Measurements from ENCODE around the gene SEC24B.
"Not testable (repeated sequence)": the region's sequence is repeated elsewhere in the genome, so short reads cannot be mapped to it uniquely, and the experiment has no call there.

SEC24B gene

DNA sequence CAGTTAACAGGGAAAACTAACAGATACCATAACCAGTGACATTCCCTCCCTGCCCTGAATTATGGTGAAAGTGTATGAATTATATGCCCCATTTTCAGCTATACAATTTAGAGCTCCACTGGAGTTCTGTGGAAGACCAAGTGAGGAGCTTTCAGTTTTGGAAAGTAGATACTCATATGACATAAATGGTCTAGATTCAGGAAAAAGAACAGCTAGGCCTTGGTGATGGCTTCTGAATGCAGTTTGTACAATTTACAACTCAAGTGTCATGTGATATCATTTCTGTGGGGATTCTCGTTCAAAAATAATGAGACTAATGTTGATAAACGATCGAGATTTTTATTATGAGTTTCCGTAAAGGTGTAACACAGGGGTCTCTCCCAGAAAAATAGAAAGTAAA is 8.2 kb upstream of the SEC24B start:
- no peak for DNase-seq (ENCODE audit: low read depth, low spot score)
- H3K4me3 ChIP-seq (ENCODE audit: low read length), result no peak overlapping the region

DNA sequence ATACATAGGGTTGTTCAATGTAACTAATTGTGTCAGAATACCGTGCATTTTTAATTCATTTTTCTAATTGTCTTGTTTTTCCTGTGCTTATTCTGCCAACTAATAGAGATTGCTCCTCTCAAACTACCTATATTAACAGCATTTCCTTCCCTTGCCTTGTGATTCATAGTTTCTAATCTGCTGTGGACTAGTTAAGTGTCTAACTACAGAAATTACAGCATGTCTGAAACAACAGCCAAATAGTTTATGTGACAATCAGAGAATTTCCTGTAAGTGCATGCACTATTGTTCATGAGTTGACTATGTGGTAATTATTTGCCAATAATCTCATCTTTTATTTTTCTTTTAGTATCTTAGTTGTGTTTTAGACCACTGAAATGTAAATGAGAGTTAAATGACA is 4.1 kb upstream of the SEC24B start:
- no peak for DNase-seq (ENCODE audit: low read depth, low spot score)
- no peak overlapping the region for H3K4me3 ChIP-seq (ENCODE audit: low read length)

DNA sequence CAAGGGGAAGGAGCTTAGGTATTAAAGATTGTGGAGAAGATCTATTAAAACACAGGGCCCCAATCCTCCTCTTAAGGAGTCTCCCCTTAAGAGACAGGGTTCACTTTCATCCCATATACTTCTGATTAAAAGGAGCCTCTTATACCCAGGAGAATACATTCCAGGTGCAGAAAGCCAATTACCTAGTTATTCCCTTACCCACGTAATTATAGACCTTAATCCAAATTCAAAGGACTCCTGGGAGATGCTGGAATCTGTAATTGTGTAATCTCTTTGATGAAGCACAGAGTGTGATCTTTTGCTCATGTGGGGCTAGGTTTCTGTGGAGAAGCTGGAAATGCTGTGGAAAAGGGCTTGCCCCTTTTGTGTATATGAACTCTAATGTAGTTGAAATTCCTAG is 1.4 kb upstream of the SEC24B start:
- no peak for DNase-seq (ENCODE audit: low read depth, low spot score)
- H3K4me3 ChIP-seq (ENCODE audit: low read length), result no peak overlapping the region

DNA sequence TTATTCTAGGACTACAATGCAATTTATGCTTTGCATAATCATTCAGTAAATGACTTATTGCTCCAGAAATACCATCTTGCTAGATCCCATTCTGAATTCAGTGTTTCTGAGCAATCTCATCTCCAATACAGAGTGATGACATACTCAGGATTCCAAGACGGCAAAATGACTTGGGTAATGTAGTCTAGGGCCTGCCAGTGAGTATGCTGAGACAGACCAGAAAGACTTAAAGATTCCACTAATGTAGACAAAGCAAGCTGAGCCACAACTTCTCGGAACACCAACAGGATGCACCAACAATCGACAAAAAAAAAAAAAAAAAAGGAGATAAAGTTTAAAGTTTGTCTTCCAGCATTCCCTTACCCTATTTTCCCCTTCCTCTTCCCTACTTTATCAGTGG is 919 bp upstream of the SEC24B start:
- DNase-seq (ENCODE audit: low read depth, low spot score), result no peak
- H3K4me3 ChIP-seq (ENCODE audit: low read length), result peak overlapping the region; percentile 92

DNA sequence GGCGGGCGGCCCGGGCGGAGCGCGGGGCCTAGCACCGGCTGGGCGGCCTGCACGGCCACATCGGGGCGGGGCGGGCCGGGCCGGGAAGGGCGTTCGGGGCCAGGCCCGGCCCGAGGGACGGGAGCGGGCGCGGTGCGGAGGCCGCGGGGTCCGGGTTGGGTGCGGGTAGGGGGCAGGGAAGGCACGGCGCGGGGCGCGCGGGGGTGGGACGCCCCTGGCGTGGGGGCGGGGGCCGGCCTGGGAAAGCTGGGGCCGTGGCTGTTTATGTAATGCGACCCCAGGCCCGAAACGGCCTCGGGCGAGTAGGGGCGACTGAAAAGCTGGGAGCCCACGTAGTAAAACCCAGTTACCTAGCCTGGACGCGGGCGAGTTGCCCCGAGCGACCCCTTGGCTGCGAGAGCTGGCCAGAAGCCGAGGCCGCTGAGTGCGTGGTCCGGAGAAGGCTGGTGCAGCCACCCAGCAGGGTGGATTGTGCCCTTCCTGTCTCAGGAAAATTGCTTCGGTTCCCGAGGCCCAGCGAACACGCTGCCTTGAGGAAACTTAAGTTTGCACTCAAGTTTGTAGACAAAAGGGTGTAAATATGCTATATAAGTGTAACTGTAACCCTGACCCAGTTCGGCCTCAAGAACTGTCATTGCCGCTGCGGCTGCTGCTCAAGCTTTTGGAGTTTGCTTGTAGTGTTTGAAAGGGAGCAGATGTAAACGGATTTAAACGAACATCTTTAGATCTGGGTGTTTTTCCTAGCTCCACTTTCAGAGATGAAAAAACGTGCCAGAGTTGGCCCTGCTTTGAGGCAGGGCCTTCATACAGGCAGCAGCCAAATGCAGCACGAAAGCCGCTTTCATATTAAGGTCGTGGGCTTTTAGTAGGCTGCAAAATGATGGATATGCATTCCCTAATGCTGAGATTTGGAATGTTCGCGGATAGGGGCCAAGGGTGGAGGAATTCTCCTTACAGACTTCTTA is 674 bp downstream of the SEC24B start:
- no peak for DNase-seq (ENCODE audit: low read depth, low spot score)
- H3K4me3 ChIP-seq (ENCODE audit: low read length), result peak overlapping the region; percentile 92

DNA sequence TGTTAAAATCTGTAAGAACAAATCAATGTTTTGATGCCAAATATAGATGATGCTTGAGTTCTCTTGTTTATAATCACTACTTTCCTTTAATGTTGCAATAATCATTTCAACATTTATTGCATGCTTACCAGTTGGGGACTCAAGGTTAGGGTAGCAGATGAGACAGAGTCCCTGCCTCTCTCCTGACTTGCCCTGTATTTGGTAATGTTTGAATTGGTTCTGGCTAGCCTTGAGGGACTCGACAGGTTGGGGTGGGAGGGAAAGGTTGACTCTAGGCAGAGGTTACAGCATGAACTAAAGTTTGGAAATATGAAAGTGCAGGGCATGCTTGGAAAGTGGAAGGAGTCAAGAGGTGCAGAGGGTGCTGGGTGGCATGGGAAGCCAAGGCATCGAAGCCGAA is 2.0 kb downstream of the SEC24B start:
- DNase-seq (ENCODE audit: low read depth, low spot score), result no peak
- H3K4me3 ChIP-seq (ENCODE audit: low read length), result no peak overlapping the region

DNA sequence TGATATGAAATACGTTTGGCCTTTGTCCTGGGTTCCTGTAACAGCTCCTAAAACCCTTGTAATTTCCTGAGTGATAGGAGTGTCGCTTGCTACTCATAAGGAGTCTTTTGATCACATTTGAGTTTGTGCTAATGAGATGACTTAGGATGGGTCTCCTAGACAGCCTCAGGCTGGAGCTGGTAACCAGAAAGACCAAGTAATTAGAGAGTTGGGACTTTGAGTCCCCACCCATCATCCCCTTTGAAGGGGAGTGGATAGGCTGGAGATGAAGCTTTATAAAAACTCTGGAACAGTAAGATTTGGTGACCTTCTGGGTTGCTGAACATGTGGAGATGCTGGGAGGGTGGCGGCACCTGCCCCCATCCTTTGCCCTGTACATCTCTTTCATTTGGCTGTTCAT is 2.9 kb downstream of the SEC24B start:
- DNase-seq (ENCODE audit: low read depth, low spot score), result no peak
- no peak overlapping the region for H3K4me3 ChIP-seq (ENCODE audit: low read length)

DNA sequence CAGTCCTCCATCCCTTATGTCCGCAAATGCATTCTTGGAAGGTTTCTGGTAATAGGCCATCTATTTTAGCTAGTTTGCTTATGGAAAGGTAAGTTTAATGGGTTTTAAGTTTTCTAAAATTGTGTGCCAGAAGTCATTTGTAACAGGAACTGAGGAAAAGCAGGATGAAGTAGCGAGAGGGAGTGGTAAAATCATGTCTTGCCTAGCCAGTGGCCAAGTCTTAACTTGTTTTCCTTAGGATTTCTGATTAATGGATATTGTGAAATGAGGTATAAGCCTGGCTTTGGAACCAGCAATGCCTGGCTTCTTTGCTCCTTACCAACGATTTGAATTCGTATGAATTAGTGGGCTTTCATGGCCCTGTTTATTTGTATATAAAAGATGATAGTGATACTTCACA is 7.3 kb downstream of the SEC24B start:
- no peak for DNase-seq (ENCODE audit: low read depth, low spot score)
- H3K4me3 ChIP-seq (ENCODE audit: low read length), result no peak overlapping the region

DNA sequence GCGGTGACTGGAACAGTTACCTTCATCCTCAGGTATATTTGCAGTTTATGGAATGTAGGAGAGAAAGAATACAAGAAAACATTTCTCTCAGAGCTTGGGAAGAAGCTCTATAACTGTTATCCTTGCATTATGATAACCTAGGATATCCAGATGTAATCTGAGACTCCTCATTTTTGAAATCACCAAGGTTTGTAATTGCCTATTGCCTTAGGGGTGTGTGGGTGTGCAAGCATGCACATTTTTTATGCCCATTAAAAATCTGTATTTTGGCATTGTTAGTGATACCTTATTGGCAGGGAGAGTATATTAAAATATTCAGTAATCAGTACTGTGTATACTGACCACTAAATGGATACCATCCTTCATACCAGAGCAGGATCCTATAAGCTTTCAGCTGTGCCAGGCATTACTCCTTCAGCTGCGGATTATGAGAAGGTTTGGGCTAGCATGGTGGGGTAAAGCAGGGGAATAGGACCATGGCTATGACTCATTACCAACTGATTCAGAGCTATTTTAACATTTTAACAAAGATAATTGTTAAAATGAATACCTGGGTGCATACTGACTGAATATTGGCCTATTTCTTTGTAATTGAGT is 8.3 kb downstream of the SEC24B start:
- no peak for DNase-seq (ENCODE audit: low read depth, low spot score)
- no peak overlapping the region for H3K4me3 ChIP-seq (ENCODE audit: low read length)

DNA sequence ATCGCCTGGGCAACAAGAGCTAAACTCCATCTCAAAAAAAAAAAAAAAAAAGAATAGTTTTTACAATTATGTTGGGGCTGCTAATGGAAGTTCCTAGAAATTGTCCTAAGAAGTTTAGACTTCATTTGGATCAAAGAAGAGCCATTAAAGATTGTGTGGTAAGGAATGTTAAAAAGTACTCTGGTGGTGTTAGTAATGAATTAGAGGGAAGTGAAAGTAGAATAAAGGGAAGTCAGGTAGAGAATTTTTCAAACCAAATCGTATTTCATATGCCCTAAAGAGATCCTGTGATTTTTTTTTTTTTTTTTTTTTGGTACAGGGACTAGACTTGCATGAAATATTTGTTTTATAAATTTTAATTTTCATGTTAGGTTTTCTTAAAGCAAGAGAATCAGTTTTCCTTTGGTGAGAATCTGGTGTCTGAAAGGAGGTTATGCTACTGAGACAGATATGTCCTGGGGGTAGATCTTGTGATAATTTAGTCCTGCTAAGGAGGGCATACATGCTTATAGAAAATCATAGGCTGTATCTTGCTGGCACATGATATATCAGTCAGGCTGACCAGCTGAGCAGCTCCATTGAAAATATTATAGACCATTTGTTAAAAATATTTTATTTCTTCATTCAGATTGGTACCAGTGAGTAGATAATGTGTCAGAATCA is 10.7 kb downstream of the SEC24B start:
- no peak overlapping the region for H3K4me3 ChIP-seq (ENCODE audit: low read length)
- no peak for DNase-seq (ENCODE audit: low read depth, low spot score)

DNA sequence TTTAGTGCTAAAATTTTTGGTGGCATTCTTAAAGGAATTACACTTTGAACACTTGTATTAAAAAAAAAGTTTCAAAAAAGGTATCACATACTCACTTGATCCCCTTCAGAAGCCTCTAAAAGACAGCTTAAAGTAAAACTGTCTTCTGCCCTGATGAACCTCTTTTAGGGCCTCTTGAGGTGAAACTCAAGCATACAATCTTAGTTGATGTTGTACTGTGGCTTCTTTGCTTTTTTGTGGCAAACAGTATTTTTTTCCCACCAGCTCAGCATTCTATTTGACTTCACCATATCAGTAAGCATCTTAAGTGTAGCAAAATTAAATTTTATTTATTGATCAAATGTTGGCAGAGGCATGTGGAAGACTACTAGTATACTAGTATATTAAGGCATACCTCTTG is 13.7 kb downstream of the SEC24B start:
- no peak overlapping the region for H3K4me3 ChIP-seq (ENCODE audit: low read length)
- DNase-seq (ENCODE audit: low read depth, low spot score), result peak; percentile 49

DNA sequence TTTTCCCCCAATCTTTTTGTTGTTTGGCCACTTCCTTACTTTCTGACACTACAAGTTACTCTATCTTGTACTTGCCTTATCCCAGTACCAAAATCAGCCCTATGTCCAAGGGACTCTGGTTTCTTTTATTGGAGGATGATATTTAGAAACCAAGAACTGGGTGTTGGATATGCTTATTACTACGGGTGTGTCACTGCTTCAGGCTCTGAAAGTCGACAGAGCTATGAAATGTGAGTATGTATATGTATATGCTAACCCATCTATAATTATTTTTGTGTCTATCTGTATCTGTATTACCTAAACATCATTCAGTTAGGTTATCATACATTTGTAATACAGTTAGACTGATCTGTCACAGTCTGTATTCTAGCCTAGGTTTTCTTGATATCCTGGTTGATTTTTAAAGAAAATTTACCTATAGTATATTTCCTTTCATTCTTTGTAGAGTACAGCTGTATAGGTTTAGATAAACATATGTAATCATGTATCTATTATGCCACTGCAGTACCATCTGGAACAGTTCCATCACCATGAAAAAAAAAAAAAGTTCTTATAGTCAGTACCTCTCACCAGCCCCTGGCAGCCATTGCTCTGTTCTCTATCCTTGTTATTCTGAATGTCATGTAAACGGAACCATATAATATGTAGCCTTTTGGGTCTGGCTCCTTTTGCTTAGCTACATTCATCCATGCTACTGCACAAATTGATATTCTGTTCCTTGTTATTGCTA is 18.1 kb downstream of the SEC24B start:
- H3K4me3 ChIP-seq (ENCODE audit: low read length), result no peak overlapping the region
- DNase-seq (ENCODE audit: low read depth, low spot score), result no peak

DNA sequence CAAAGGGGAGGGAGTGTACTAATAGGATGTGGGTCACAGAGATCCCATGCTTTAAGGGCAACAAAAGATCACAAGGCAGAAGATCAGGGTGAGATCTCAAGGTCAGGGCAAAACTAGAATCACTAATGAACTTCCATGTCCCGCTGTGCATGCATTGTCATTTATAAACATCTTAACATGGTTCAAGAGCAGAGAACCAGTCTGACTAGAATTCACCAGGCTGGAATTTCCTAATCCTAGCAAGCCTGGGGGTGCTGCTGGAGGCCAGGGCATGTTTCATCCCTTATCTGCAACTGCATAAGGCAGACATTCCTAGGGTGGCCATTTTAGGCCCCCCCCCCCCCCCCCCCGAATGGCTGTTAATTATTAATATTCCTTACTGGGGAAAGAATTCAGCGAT is 19.5 kb downstream of the SEC24B start:
- not testable (repeated sequence) for H3K4me3 ChIP-seq (ENCODE audit: low read length); DNase-seq (ENCODE audit: low read depth, low spot score)

DNA sequence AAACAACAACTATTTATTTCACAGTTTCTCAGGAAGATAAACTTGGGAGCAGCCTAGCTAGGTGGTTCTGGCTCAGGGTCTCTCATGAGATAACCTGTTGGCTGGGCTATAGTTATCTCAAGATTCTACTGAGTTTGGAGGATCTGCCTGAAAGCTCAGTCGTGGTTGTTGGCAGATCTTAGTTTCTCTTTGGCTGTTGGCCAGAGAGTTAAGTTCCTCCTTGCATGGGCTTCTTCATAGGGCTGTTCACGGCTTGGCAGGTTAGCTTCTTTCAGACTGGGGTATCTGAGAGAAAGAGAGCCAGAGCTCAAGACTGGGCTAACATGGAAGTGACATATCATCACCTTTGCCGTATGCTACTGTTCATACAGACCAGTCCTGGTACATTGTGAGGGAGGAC is 28.7 kb downstream of the SEC24B start:
- DNase-seq (ENCODE audit: low read depth, low spot score), result no peak
- H3K4me3 ChIP-seq (ENCODE audit: low read length), result no peak overlapping the region

DNA sequence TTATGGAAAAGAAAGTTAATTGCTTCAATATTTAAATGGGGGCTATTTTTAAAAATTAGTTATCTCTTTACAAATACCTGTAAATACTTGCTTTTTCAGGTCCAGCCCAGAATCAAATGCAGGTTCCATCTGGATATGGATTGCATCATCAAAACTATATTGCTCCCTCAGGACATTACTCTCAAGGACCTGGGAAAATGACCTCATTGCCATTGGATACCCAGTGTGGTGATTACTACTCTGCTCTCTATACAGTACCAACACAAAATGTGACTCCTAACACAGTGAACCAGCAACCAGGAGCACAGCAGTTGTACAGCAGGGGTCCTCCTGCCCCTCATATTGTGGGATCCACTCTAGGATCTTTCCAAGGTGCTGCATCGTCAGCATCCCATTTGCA is 29.2 kb downstream of the SEC24B start:
- no peak overlapping the region for H3K4me3 ChIP-seq (ENCODE audit: low read length)
- DNase-seq (ENCODE audit: low read depth, low spot score), result no peak

DNA sequence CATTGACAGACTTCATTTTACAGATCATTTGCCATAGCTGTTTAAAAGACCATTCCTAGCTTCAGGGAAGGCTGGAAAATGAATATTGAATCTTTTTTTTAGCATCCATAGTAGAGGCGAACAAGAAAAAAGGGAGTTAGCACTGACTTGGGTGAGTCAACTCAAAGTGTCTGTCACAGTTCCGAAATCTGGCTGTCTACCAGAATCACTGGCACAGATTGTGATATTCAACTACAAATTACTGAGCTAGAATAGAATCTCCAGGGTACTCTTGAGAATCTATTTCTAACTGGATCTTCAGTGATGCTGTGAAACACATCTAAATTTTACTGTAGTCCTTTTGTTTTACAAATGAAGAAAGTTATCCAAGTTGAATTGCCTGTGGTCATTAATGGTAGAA is 31.5 kb downstream of the SEC24B start:
- no peak overlapping the region for H3K4me3 ChIP-seq (ENCODE audit: low read length)
- DNase-seq (ENCODE audit: low read depth, low spot score), result no peak

DNA sequence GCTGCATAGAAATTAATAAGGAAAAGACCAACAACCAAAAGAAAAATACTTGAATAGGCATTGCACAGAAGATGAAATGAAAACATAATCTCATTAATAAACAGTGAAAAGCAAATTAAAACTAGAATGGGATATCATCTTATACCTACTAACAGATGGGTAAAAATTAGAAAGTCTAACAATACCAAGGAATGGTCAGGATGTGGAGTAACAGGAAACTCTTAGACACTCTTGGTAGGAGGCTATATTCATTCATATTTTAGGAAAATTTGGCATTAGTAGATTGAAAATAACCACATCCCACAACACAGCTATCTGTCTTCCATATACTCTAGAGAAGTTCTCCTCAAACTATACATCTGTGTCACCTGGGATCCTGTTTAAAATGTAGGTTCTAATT is 36.3 kb downstream of the SEC24B start:
- DNase-seq (ENCODE audit: low read depth, low spot score), result no peak
- no peak overlapping the region for H3K4me3 ChIP-seq (ENCODE audit: low read length)

DNA sequence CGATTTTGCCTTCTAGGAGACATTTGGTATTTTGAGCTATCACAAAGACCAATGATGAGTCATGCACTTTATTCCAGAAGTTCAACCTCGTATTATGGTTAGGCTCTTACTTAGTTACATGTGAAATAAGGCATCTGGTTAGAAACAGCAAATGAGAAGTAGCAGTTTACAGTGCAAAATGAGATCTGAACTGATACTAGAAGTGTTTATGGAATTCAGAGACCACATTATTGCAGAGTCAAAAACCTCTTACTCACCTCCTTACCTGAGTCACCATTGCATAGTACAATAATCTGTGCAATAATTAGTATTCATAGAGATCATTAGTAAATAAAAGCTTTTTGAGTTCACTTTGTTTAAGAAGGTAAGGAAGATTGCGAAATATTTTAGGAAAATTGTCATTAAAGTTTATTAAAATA is 38.7 kb downstream of the SEC24B start:
- no peak for DNase-seq (ENCODE audit: low read depth, low spot score)
- H3K4me3 ChIP-seq (ENCODE audit: low read length), result no peak overlapping the region

DNA sequence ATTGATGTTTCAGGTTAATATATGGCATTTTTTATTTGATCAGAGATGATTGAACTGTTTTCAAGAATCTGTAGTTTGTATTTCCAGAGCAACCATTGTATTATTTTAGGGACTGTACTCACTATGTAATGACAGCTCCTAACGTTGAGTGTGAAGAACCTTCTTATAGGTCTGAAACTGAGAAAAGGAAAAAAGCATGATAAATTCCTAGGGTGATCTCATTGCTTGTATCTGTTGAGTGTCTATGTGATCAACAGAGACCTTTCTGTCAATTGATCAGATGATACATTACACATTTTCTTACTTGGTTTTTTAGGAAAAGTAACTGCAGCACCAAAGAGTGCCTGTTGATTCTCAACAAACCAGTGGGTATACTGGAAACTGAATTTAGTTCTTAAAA is 40.2 kb downstream of the SEC24B start:
- H3K4me3 ChIP-seq (ENCODE audit: low read length), result no peak overlapping the region
- DNase-seq (ENCODE audit: low read depth, low spot score), result no peak

DNA sequence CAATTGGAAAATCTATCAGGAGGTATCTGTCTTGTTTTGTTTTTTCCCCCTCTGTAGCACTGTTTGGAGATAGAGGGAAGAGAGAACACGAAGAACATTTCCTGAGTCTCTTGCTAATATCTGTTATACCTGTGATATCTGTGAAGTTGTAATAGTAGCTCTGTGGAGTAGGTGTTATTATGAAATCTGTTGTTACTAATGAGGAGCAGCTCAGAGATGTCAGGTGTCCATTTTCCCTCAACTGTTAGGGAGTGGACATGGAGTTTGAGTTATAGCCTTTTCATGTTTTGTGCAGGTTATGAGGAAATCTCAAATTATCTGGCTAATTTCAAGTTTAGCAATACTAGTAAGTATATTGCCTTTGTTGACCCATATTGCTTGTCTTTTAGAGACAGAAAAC is 52.4 kb downstream of the SEC24B start:
- H3K4me3 ChIP-seq (ENCODE audit: low read length), result no peak overlapping the region
- no peak for DNase-seq (ENCODE audit: low read depth, low spot score)

Data from Jurkat, Clone E6-1 (cell line).